Ishikawa (cell line): ENCODE results near the gene MED15.

Source experiments
- CEBPB ChIP-seq: IDR thresholded peaks from 2 replicates; pipeline ENCODE4 v1.6.1; 2012
- CREB1 ChIP-seq: IDR thresholded peaks from 2 replicates; pipeline ENCODE4 v1.6.1; 2012; ENCODE audit warnings: low read depth
- EGR1 ChIP-seq: IDR thresholded peaks from 2 replicates; pipeline ENCODE4 v1.6.1; 2012
- EP300 ChIP-seq: IDR thresholded peaks from 2 replicates; pipeline ENCODE4 v1.6.1; 2012; ENCODE audit warnings: borderline replicate concordance
- NFIC ChIP-seq: IDR thresholded peaks from 2 replicates; pipeline ENCODE4 v1.6.1; 2012
- RAD21 ChIP-seq: IDR thresholded peaks from 2 replicates; pipeline ENCODE4 v1.6.1; 2012; ENCODE audit warnings: low read depth
- YY1 ChIP-seq: IDR thresholded peaks from 2 replicates; pipeline ENCODE4 v1.6.1; 2012; ENCODE audit warnings: low read depth
- TF ChIP-seq, protein P1 (sequence below): IDR thresholded peaks from 2 replicates; pipeline ENCODE4 v1.6.1; 2012; ENCODE audit warnings: low read depth, mild to moderate bottlenecking
- TF ChIP-seq, protein P2 (sequence below): IDR thresholded peaks from 2 replicates; pipeline ENCODE4 v1.6.1; 2012

DNA sequence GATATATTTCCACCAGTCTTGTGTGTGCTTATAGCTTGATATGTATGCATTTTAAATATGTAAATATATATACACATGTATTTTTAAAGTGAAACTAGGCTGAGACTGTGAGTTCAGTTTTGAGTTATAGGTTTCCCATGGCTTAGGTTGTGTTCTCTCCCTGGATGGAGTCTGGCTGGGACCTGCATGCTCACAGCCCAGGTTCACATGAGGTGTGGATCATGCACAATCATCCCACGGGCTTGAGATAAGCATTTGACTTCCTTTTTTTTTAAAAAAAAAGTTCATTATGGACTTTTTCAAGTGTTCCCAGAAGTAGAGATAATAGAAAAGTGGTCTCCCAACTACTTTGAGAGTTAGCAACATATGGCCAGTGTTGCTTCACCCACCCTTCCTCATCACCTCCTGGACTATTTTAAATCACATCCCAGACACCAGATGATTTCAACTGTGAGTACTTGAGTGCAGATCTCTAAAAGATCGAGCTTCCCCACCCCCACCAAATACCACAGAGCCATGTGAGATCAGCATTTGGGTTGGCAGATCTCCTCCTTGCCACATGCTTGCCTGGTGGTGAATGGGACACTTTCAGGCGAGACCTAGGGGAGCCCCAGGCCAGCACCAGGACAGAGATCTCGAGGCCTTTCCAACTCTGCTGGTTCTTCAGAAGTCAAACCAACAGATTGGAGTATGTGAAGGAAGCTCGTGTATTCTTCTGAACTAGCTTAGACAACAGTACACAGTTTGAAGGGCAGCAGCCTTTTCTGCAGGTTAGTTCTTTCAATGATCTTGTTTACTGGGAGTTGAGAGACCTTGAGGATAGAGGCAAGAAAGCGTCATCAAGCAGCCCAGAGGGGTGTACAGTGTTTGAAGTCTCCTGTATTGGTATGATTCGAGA, 15.9 kb downstream of the MED15 start:
- TF ChIP-seq CEBPB = no peak
- no peak for TF ChIP-seq NFIC
- no peak for TF ChIP-seq RAD21
- TF ChIP-seq, protein P1, sequence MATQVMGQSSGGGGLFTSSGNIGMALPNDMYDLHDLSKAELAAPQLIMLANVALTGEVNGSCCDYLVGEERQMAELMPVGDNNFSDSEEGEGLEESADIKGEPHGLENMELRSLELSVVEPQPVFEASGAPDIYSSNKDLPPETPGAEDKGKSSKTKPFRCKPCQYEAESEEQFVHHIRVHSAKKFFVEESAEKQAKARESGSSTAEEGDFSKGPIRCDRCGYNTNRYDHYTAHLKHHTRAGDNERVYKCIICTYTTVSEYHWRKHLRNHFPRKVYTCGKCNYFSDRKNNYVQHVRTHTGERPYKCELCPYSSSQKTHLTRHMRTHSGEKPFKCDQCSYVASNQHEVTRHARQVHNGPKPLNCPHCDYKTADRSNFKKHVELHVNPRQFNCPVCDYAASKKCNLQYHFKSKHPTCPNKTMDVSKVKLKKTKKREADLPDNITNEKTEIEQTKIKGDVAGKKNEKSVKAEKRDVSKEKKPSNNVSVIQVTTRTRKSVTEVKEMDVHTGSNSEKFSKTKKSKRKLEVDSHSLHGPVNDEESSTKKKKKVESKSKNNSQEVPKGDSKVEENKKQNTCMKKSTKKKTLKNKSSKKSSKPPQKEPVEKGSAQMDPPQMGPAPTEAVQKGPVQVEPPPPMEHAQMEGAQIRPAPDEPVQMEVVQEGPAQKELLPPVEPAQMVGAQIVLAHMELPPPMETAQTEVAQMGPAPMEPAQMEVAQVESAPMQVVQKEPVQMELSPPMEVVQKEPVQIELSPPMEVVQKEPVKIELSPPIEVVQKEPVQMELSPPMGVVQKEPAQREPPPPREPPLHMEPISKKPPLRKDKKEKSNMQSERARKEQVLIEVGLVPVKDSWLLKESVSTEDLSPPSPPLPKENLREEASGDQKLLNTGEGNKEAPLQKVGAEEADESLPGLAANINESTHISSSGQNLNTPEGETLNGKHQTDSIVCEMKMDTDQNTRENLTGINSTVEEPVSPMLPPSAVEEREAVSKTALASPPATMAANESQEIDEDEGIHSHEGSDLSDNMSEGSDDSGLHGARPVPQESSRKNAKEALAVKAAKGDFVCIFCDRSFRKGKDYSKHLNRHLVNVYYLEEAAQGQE = no peak
- TF ChIP-seq, protein P2, sequence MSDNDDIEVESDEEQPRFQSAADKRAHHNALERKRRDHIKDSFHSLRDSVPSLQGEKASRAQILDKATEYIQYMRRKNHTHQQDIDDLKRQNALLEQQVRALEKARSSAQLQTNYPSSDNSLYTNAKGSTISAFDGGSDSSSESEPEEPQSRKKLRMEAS = no peak
- TF ChIP-seq YY1 = no peak
- TF ChIP-seq EP300 = no peak
- TF ChIP-seq EGR1 = no peak
- TF ChIP-seq CREB1 = no peak
